ENCODE measurements around the gene KIF19.

DNA sequence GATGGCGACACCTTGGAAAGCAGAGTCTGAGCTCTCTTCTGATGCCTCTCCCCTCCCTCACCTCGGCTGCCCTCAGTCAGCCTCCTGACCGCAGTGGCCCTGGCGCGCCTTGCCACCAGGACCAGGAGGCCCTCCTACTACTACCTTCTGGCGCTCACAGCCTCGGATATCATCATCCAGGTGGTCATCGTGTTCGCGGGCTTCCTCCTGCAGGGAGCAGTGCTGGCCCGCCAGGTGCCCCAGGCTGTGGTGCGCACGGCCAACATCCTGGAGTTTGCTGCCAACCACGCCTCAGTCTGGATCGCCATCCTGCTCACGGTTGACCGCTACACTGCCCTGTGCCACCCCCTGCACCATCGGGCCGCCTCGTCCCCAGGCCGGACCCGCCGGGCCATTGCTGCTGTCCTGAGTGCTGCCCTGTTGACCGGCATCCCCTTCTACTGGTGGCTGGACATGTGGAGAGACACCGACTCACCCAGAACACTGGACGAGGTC, 45.7 kb downstream of the KIF19 start:
- no peak for TF ChIP-seq EZH2phosphoT487 (IDR thresholded peaks at IDR 0.05; ENCODE audit: low read depth)
- TF ChIP-seq, protein P1, sequence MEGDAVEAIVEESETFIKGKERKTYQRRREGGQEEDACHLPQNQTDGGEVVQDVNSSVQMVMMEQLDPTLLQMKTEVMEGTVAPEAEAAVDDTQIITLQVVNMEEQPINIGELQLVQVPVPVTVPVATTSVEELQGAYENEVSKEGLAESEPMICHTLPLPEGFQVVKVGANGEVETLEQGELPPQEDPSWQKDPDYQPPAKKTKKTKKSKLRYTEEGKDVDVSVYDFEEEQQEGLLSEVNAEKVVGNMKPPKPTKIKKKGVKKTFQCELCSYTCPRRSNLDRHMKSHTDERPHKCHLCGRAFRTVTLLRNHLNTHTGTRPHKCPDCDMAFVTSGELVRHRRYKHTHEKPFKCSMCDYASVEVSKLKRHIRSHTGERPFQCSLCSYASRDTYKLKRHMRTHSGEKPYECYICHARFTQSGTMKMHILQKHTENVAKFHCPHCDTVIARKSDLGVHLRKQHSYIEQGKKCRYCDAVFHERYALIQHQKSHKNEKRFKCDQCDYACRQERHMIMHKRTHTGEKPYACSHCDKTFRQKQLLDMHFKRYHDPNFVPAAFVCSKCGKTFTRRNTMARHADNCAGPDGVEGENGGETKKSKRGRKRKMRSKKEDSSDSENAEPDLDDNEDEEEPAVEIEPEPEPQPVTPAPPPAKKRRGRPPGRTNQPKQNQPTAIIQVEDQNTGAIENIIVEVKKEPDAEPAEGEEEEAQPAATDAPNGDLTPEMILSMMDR (IDR thresholded peaks at IDR 0.05; ENCODE audit: low read depth, low read length), result no peak
